SK-N-SH (cell line): Measurements from ENCODE around the gene WWOX. TPM values are rescaled to one million over a fixed set of nuclear protein-coding genes. Genes with fewer than 3 reads are reported as not detected.

Experiments
- CTCF ChIA-PET: fragments of 300-600, 350-600 bp; formaldehyde crosslinking; extraction: SDS; loops from one replicate; lab custom pipeline; 2021; lab: Yijun Ruan, JAX
- POLR2A ChIA-PET: fragments of 350-600 bp; sonication (Branson Sonifier 250); formaldehyde crosslinking; extraction: SDS; loops from one replicate; lab custom pipeline; 2020; ENCODE audit warnings: antibody characterized with exemption, inconsistent platforms; lab: Yijun Ruan, JAX
- DNase-seq: peaks from one replicate; pipeline ENCODE4 v3.0.0; 2012
- H2AFZ ChIP-seq: fragments of 200-600 bp; sonication (generic); 2 replicates; pipeline ENCODE4 v1.8.1; 2016; ENCODE audit warnings: antibody characterized with exemption, mild to moderate bottlenecking, low read depth
- H3F3A ChIP-seq: fragments of 200-600 bp; sonication (generic); replicated peaks from 2 replicates; pipeline ENCODE3; 2016; ENCODE audit warnings: antibody characterized with exemption, mild to moderate bottlenecking; ENCODE audit not compliant: insufficient read depth
- H3K27ac ChIP-seq, 2 experiments: fragments of 200-500 bp in 1 of 2; fragments of 200-600 bp in 1 of 2; sonication (Bioruptor generic) in 1 of 2; sonication (generic), shearing (Covaris generic) in 1 of 2; 2 replicates each; pipeline versions ENCODE4 v1.5.1 to v1.6.1; 2014 to 2016; ENCODE audit warnings: low read depth in 2 of 2, inconsistent platforms in 1 of 2, low read length in 1 of 2, mild to moderate bottlenecking in 1 of 2, mixed read lengths in 1 of 2
- H3K27me3 ChIP-seq: fragments of 200-600 bp; sonication (generic), shearing (Covaris generic); 2 replicates; pipeline ENCODE4 v1.6.1; 2016; ENCODE audit warnings: mixed run types; ENCODE audit not compliant: insufficient read depth
- H3K36me3 ChIP-seq, 2 experiments: fragments of 200-500 bp in 1 of 2; fragments of 200-600 bp in 1 of 2; sonication (Bioruptor generic) in 1 of 2; sonication (generic) in 1 of 2; replicated peaks in 1 of 2; 2 replicates each; pipeline versions ENCODE3 to v1.5.1; 2014 to 2016; ENCODE audit warnings: low read length in 1 of 2, mild to moderate bottlenecking in 1 of 2; ENCODE audit not compliant: insufficient read depth in 2 of 2, control insufficient read depth in 1 of 2
- H3K4me1 ChIP-seq, 2 experiments: fragments of 200-500 bp in 1 of 2; fragments of 200-600 bp in 1 of 2; sonication (Bioruptor generic) in 1 of 2; sonication (generic), shearing (Covaris generic) in 1 of 2; 2 replicates each; pipeline versions ENCODE4 v1.5.1 to v1.6.1; 2014 to 2016; ENCODE audit warnings: low read depth in 1 of 2, low read length in 1 of 2, mixed run types in 1 of 2; ENCODE audit not compliant: insufficient read depth in 2 of 2, control insufficient read depth in 1 of 2
- H3K4me2 ChIP-seq: fragments of 200-600 bp; sonication (generic), shearing (Covaris generic); 2 replicates; pipeline ENCODE4 v1.6.1; 2017; ENCODE audit warnings: mixed run types
- H3K4me3 ChIP-seq, 2 experiments: fragments of 200-500 bp in 1 of 2; fragments of 200-600 bp in 1 of 2; sonication (Bioruptor generic) in 1 of 2; sonication (generic), shearing (Covaris generic) in 1 of 2; 2 replicates each; pipeline versions ENCODE4 v1.5.1 to v1.8.1; 2014 to 2016; ENCODE audit warnings: low read depth in 2 of 2, inconsistent platforms in 1 of 2, low read length in 1 of 2, mild to moderate bottlenecking in 1 of 2, mixed read lengths in 1 of 2, moderate library complexity in 1 of 2
- H3K79me2 ChIP-seq: fragments of 200-600 bp; sonication (generic); 2 replicates; pipeline ENCODE4 v1.8.1; 2017; ENCODE audit warnings: mild to moderate bottlenecking; ENCODE audit not compliant: insufficient read depth
- H3K9ac ChIP-seq: fragments of 200-600 bp; sonication (generic); 2 replicates; pipeline ENCODE4 v1.6.1; 2017; ENCODE audit warnings: mixed run types
- H3K9me2 ChIP-seq: fragments of 200-600 bp; sonication (generic); 2 replicates; pipeline ENCODE4 v1.6.1; 2017; ENCODE audit warnings: mixed run types
- H3K9me3 ChIP-seq: fragments of 200-600 bp; sonication (generic); 2 replicates; pipeline ENCODE4 v1.6.1; 2017; ENCODE audit warnings: mixed run types, mild to moderate bottlenecking, moderate library complexity
- H4K20me1 ChIP-seq: fragments of 200-600 bp; sonication (generic); 2 replicates; pipeline ENCODE4 v1.6.1; 2017; ENCODE audit warnings: mild to moderate bottlenecking, mixed run types; ENCODE audit not compliant: insufficient read depth
- ELF1 ChIP-seq: IDR thresholded peaks from 2 replicates; pipeline ENCODE4 v1.4.0; 2012
- EP300 ChIP-seq, 2 experiments: IDR thresholded peaks; 2 replicates each; pipeline versions ENCODE4 v1.4.0 to v1.6.1; 2012; ENCODE audit warnings: borderline replicate concordance in 1 of 2, low read depth in 1 of 2, low read length in 1 of 2
- EZH2phosphoT487 ChIP-seq: fragments of 200-600 bp; sonication (generic); IDR thresholded peaks from 2 replicates; pipeline ENCODE4 v1.6.1; 2017; ENCODE audit warnings: low read depth, mixed run types, mild to moderate bottlenecking, antibody characterized with exemption, moderate library complexity, borderline replicate concordance
- FOSL2 ChIP-seq: IDR thresholded peaks from 2 replicates; pipeline ENCODE4 v1.4.0; 2012; ENCODE audit warnings: low read depth, mild to moderate bottlenecking, moderate library complexity, borderline replicate concordance
- FOXJ3 ChIP-seq: sonication (generic); formaldehyde crosslinking; IDR thresholded peaks from 2 replicates; pipeline ENCODE4 v1.5.1; 2020; ENCODE audit warnings: mild to moderate bottlenecking, missing genetic modification reagents
- FOXM1 ChIP-seq: IDR thresholded peaks from 2 replicates; pipeline ENCODE4 v1.4.0; 2012; ENCODE audit warnings: low read depth, mild to moderate bottlenecking
- GATA2 ChIP-seq: sonication (generic); formaldehyde crosslinking; IDR thresholded peaks from 2 replicates; pipeline ENCODE4 v1.5.0; 2020; ENCODE audit warnings: mild to moderate bottlenecking, missing genetic modification reagents
- JUND ChIP-seq: IDR thresholded peaks from 2 replicates; pipeline ENCODE4 v1.4.0; 2012
- NRF1 ChIP-seq: IDR thresholded peaks from 2 replicates; pipeline ENCODE4 v1.6.1; 2012; ENCODE audit warnings: low read depth, mild to moderate bottlenecking, low read length
- RAD21 ChIP-seq: IDR thresholded peaks from 2 replicates; pipeline ENCODE4 v1.6.1; 2012; ENCODE audit warnings: mild to moderate bottlenecking, low read length
- RXRA ChIP-seq: IDR thresholded peaks from 2 replicates; pipeline ENCODE4 v1.4.0; 2012; ENCODE audit warnings: low read depth, mild to moderate bottlenecking, borderline replicate concordance
- SIN3A ChIP-seq: IDR thresholded peaks from 2 replicates; pipeline ENCODE4 v1.6.1; 2012; ENCODE audit warnings: low read depth, mild to moderate bottlenecking, low read length, moderate library complexity, borderline replicate concordance
- SMC3 ChIP-seq: IDR thresholded peaks from 2 replicates; pipeline ENCODE4 v1.6.1; 2012; ENCODE audit warnings: low read depth, low read length, improper control_type of control experiment
- TAF1 ChIP-seq: IDR thresholded peaks from 2 replicates; pipeline ENCODE4 v1.6.1; 2012; ENCODE audit warnings: low read depth, mild to moderate bottlenecking, low read length, moderate library complexity, borderline replicate concordance
- TEAD4 ChIP-seq: IDR thresholded peaks from 2 replicates; pipeline ENCODE4 v1.4.0; 2012; ENCODE audit warnings: mild to moderate bottlenecking, borderline replicate concordance; ENCODE audit not compliant: insufficient read depth
- YY1 ChIP-seq: IDR thresholded peaks from 2 replicates; pipeline ENCODE4 v1.4.0; 2012; ENCODE audit warnings: low read depth, mild to moderate bottlenecking
- WGBS: methylation state at CpG from one replicate; pipeline ENCODE4 v1.1.6; 2017; ENCODE audit warnings: low lambda C conversion rate; 5-methylcytosine and 5-hydroxymethylcytosine counted together
- polyA plus RNA-seq, 3 experiments: library from polyadenylated mRNA; depleted of rRNA; stranded (reverse); fragments of >200 nt; gene quantifications; 2 replicates each; pipeline ENCODE4 v1.2.3, GENCODE V29; 2012
- TF ChIP-seq, protein P1 (sequence below): IDR thresholded peaks from 2 replicates; pipeline ENCODE4 v1.6.1; 2012; ENCODE audit warnings: mild to moderate bottlenecking, low read depth, low read length, moderate library complexity
- TF ChIP-seq, protein P2 (sequence below): IDR thresholded peaks from 2 replicates; pipeline ENCODE4 v1.4.0; 2012; ENCODE audit warnings: low read depth, borderline replicate concordance
- TF ChIP-seq, protein P3 (sequence below): IDR thresholded peaks from 2 replicates; pipeline ENCODE4 v1.4.0; 2012; ENCODE audit warnings: low read depth
- TF ChIP-seq, protein P4 (sequence below): fragments of 200-600 bp; sonication (generic); IDR thresholded peaks from 2 replicates; pipeline ENCODE4 v1.6.1; 2017; ENCODE audit warnings: antibody characterized with exemption, mild to moderate bottlenecking, moderate library complexity

Gene WWOX
- polyA plus RNA-seq, 1 of the 3 experiments (the other 2 are of a cell fraction): 10.8 TPM

DNA sequence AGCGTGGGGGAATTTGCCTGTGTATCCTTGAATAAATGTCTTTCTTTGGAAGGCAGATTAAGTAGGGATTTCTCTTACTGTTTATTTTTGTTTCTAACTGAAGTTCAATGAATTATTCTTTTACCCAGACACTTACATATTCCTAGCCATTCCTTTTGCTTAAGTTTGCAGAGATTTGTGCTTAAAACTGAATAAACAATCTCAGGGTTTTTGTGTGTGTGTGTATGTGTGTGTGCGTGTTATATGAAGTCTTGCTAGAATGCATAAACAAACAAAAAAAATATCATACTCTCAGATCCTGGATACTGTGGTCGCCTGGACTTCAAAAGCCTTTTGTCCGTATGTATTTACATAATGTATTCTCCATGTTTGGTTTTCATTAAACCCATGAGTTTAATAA, 828.3 kb downstream of the WWOX start (continued):
- TF ChIP-seq, protein P1, sequence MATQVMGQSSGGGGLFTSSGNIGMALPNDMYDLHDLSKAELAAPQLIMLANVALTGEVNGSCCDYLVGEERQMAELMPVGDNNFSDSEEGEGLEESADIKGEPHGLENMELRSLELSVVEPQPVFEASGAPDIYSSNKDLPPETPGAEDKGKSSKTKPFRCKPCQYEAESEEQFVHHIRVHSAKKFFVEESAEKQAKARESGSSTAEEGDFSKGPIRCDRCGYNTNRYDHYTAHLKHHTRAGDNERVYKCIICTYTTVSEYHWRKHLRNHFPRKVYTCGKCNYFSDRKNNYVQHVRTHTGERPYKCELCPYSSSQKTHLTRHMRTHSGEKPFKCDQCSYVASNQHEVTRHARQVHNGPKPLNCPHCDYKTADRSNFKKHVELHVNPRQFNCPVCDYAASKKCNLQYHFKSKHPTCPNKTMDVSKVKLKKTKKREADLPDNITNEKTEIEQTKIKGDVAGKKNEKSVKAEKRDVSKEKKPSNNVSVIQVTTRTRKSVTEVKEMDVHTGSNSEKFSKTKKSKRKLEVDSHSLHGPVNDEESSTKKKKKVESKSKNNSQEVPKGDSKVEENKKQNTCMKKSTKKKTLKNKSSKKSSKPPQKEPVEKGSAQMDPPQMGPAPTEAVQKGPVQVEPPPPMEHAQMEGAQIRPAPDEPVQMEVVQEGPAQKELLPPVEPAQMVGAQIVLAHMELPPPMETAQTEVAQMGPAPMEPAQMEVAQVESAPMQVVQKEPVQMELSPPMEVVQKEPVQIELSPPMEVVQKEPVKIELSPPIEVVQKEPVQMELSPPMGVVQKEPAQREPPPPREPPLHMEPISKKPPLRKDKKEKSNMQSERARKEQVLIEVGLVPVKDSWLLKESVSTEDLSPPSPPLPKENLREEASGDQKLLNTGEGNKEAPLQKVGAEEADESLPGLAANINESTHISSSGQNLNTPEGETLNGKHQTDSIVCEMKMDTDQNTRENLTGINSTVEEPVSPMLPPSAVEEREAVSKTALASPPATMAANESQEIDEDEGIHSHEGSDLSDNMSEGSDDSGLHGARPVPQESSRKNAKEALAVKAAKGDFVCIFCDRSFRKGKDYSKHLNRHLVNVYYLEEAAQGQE: no peak
- TF ChIP-seq, protein P2, sequence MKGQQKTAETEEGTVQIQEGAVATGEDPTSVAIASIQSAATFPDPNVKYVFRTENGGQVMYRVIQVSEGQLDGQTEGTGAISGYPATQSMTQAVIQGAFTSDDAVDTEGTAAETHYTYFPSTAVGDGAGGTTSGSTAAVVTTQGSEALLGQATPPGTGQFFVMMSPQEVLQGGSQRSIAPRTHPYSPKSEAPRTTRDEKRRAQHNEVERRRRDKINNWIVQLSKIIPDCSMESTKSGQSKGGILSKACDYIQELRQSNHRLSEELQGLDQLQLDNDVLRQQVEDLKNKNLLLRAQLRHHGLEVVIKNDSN: no peak
- no peak for TF ChIP-seq TEAD4
- no peak for TF ChIP-seq YY1
- TF ChIP-seq SMC3: no peak
- no peak for TF ChIP-seq FOXM1

DNA sequence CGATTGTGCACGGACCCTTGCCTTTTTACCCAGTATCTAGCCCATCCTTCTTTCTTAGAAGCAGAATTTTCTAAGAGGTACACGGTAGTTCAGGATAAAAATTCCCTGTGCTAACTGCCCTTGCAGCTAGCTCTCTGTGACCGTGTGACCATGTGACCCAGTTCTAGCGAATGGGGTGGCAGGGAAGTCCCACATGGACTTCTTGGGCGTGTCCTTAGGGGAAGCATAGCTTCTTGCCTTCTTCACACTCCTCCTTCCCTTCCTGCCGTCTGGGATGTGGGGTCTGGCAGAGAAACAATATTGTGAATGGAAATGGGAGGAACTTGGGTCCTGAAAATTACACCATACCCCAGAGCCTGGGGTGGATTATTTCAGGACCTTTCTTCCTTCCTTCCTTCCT, 830.4 kb downstream of the WWOX start:
- POLR2A ChIA-PET: no interaction called here
- CTCF ChIA-PET: no interaction called here
- no peak overlapping the region for H3K9ac ChIP-seq
- no peak for DNase-seq
- no peak overlapping the region for H3K4me2 ChIP-seq
- no peaks in the 10 kb centered on the region for H3K36me3 ChIP-seq
- H3K4me1 ChIP-seq: no peaks in the 10 kb centered on the region
- WGBS: 33% methylated on average over 7 of the region's 7 CpGs
- no peaks in the 10 kb centered on the region for H3K27me3 ChIP-seq
- H3K4me3 ChIP-seq: no peak overlapping the region
- no peaks in the 10 kb centered on the region; the same call in 1 of the 2 replicates for H3K9me3 ChIP-seq
- no peaks in the 10 kb centered on the region for H4K20me1 ChIP-seq
- H3F3A ChIP-seq: no peaks in the 10 kb centered on the region
- H3K9me2 ChIP-seq: no peaks in the 10 kb centered on the region
- H3K79me2 ChIP-seq: no peaks in the 10 kb centered on the region
- no peak overlapping the region for H2AFZ ChIP-seq
- no peak for TF ChIP-seq NRF1
- TF ChIP-seq EZH2phosphoT487: no peak
- no peak overlapping the region for H3K27ac ChIP-seq

DNA sequence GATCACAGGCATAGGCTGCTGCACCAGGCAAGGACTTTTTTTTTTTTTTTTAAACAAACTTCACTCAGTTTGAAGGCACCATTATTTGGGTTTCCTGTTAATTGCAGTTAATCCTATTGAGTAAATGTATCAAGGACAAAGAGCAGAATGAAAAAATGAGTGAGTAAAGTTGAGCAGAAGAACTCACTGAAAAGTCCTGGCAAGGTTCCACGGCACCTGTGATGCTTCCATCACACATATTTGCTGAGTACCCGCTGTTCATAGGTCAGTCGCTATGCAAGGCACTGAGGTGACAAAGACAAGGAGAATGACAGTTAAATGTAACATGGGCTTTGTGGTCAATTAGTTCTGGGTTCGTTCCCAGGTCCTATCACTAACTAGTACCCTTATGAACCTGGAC, 831.1 kb downstream of the WWOX start:
- Histone ChIP-seq H4K20me1 (no peaks in the 10 kb centered on the region), H3K4me1 (no peaks in the 10 kb centered on the region), H2AFZ (no peak overlapping the region), H3K27ac (no peak overlapping the region), H3K4me3 (no peak overlapping the region), H3K4me2 (no peak overlapping the region), H3K27me3 (no peaks in the 10 kb centered on the region), H3K36me3 (no peaks in the 10 kb centered on the region), H3K9ac (no peak overlapping the region), H3K9me3 (no peaks in the 10 kb centered on the region; the same call in 1 of the 2 replicates), H3K9me2 (no peaks in the 10 kb centered on the region), H3K79me2 (no peaks in the 10 kb centered on the region), H3F3A (no peaks in the 10 kb centered on the region)
- DNase-seq: no peak
- WGBS: 44% methylated on average over 4 of the region's 4 CpGs
- TF ChIP-seq JUND (no peak), FOXM1 (no peak), YY1 (no peak), ELF1 (no peak), RAD21 (no peak), FOSL2 (no peak), SIN3A (no peak), SMC3 (no peak), RXRA (no peak), EP300 (IDR thresholded peaks at IDR 0.05; ENCODE audit: borderline replicate concordance in 1 of 2, low read depth in 1 of 2, low read length in 1 of 2) (no peak), GATA2 (CRISPR knock-in tag) (no peak), TAF1 (no peak), FOXJ3 (CRISPR knock-in tag) (no peak)
- TF ChIP-seq, protein P3, sequence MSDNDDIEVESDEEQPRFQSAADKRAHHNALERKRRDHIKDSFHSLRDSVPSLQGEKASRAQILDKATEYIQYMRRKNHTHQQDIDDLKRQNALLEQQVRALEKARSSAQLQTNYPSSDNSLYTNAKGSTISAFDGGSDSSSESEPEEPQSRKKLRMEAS: no peak
- TF ChIP-seq, protein P4, sequence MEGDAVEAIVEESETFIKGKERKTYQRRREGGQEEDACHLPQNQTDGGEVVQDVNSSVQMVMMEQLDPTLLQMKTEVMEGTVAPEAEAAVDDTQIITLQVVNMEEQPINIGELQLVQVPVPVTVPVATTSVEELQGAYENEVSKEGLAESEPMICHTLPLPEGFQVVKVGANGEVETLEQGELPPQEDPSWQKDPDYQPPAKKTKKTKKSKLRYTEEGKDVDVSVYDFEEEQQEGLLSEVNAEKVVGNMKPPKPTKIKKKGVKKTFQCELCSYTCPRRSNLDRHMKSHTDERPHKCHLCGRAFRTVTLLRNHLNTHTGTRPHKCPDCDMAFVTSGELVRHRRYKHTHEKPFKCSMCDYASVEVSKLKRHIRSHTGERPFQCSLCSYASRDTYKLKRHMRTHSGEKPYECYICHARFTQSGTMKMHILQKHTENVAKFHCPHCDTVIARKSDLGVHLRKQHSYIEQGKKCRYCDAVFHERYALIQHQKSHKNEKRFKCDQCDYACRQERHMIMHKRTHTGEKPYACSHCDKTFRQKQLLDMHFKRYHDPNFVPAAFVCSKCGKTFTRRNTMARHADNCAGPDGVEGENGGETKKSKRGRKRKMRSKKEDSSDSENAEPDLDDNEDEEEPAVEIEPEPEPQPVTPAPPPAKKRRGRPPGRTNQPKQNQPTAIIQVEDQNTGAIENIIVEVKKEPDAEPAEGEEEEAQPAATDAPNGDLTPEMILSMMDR: no peak
- POLR2A ChIA-PET: no interaction called here
- CTCF ChIA-PET: no interaction called here
